Measurements from ENCODE around the gene TLL1. TPM values are rescaled to one million over a fixed set of nuclear protein-coding genes. Genes with fewer than 3 reads are reported as not detected.

Gene TLL1
- total and polyA plus RNA-seq, 2 experiments from 2014 or later, result 0.18 to 2.4 TPM

GRCh38 chr4:166146806-166147540 is 273.9 kb downstream of the TLL1 start:
- no peak overlapping the region for H3K4me2 ChIP-seq
- H3K79me2 ChIP-seq (replicated peaks; ENCODE audit: insufficient read depth), result no peaks in the 10 kb centered on the region
- H3K4me1 Mint-ChIP-seq, result no peaks in the 10 kb centered on the region
- H3K27me3 ChIP-seq (ENCODE audit: insufficient read depth), result no peaks in the 10 kb centered on the region
- H3K4me3 ChIP-seq, result no peak overlapping the region
- H3K36me3 Mint-ChIP-seq (ENCODE audit: low read depth), result peaks cover 4% of the 10 kb centered on the region; the same call in 1 of the 3 replicates
- TF ChIP-seq ZNF331 (CRISPR knock-in tag; IDR thresholded peaks at IDR 0.05; ENCODE audit: low read depth), result no peak
- no peak for TF ChIP-seq POLR2AphosphoS5 (IDR thresholded peaks at IDR 0.05; ENCODE audit: low read depth)
- TF ChIP-seq CREB1 (CRISPR knock-in tag; IDR thresholded peaks at IDR 0.05; ENCODE audit: low read depth), result no peak
- no peak for TF ChIP-seq STAT1 (IDR thresholded peaks at IDR 0.05; ENCODE audit: unreplicated experiment)
- no peak for TF ChIP-seq JUNB (IDR thresholded peaks at IDR 0.05; ENCODE audit: unreplicated experiment)
- no peak for TF ChIP-seq REST (IDR thresholded peaks at IDR 0.05; ENCODE audit: unreplicated experiment)
- no peak for TF ChIP-seq CTCF (conservative IDR thresholded peaks at IDR 0.05; ENCODE audit: low read depth in 2 of 2)
- no peak for TF ChIP-seq EZH2 (IDR thresholded peaks at IDR 0.05; ENCODE audit: low read depth, unreplicated experiment)
- no peak for TF ChIP-seq NANOG (IDR thresholded peaks at IDR 0.05; ENCODE audit: borderline replicate concordance)
- TF ChIP-seq EZH2phosphoT487 (IDR thresholded peaks at IDR 0.05; ENCODE audit: unreplicated experiment), result no peak
- TF ChIP-seq ZNF114 (CRISPR knock-in tag; IDR thresholded peaks at IDR 0.05), result no peak
- no peak for TF ChIP-seq ZNF462 (CRISPR knock-in tag; IDR thresholded peaks at IDR 0.05)
- no peak for TF ChIP-seq ETS1 (IDR thresholded peaks at IDR 0.05)
- no peak overlapping the region for H3K4me3 Mint-ChIP-seq
- H2AFZ ChIP-seq, result no peak overlapping the region
- H4K20me1 ChIP-seq (replicated peaks; ENCODE audit: insufficient read depth), result no peaks in the 10 kb centered on the region
- no peaks in the 10 kb centered on the region for H3K4me1 ChIP-seq (ENCODE audit: insufficient read depth)
- no peaks in the 10 kb centered on the region for H3K9me2 ChIP-seq (ENCODE audit: insufficient read depth)
- H3K27me3 Mint-ChIP-seq (ENCODE audit: insufficient read depth, low read depth, poor library complexity), result no peaks in the 10 kb centered on the region
- no peak for ATAC-seq
- no peak overlapping the region for H3K27ac ChIP-seq (ENCODE audit: low read depth)
- H3K36me3 ChIP-seq (ENCODE audit: insufficient read depth), result no peaks in the 10 kb centered on the region
- H3F3A ChIP-seq (replicated peaks; ENCODE audit: low read depth), result no peaks in the 10 kb centered on the region
- H3K27ac Mint-ChIP-seq, result no peak overlapping the region
- peaks cover 9% of the 10 kb centered on the region; the same call in 2 of the 3 replicates for H3K9me3 Mint-ChIP-seq
- no peak for DNase-seq (ENCODE audit: low spot score)

Data from GM23338 (cell line).